Activated naive CD4-positive, alpha-beta T cell treated with anti-CD3 and anti-CD28 coated beads, Interleukin-2, amount 50 U/mL, for 72 hours (primary cell): Measurements from ENCODE around the gene CCDC43. TPM values are rescaled to one million over a fixed set of nuclear protein-coding genes. Genes with fewer than 3 reads are reported as not detected.
"Not testable (repeated sequence)": the region's sequence is repeated elsewhere in the genome, so short reads cannot be mapped to it uniquely, and the experiment has no call there.

Source experiments
- ATAC-seq, 2 donors: fragments of 150-1000 bp; cut with Tn5 transposase; 2 replicates each; pipeline ENCODE4 v1.10.0; 2021; ENCODE audit warnings: mild to moderate bottlenecking in 2 of 2, moderate library complexity in 2 of 2
- DNase-seq, 2 donors: peaks; one replicate each; pipeline ENCODE4 v3.0.0; 2021 to 2022; ENCODE audit warnings: low spot score in 2 of 2
- H3K27ac Mint-ChIP-seq, 2 donors: one replicate each; pipeline ENCODE4 v1.8.0; 2022; ENCODE audit warnings: mild to moderate bottlenecking in 2 of 2, mixed read lengths in 2 of 2
- H3K36me3 Mint-ChIP-seq, 2 donors: one replicate each; pipeline ENCODE4 v1.8.0; 2022; ENCODE audit warnings: mixed read lengths in 2 of 2
- H3K9me3 Mint-ChIP-seq, 2 donors: one replicate each; pipeline ENCODE4 v1.8.0; 2022; ENCODE audit warnings: mixed read lengths in 2 of 2
- total RNA-seq, 2 donors: library from RNA; stranded (reverse); gene quantifications; one replicate each; pipeline ENCODE4 v1.2.3, GENCODE V29; 2022

CCDC43 gene
- total RNA-seq, 2 donors from 2014 or later: 33.8 to 35.3 TPM

GRCh38 chr17:44645341-44645740 lies 44.2 kb downstream of the CCDC43 start:
- Mint-ChIP-seq H3K27ac (no peak overlapping the region), H3K36me3 (no peaks in the 10 kb centered on the region)
- DNase-seq: no peak

GRCh38 chr17:44642834-44643233 lies 46.7 kb downstream of the CCDC43 start:
- Mint-ChIP-seq H3K36me3 (no peaks in the 10 kb centered on the region), H3K9me3 (no peaks in the 10 kb centered on the region), H3K27ac (no peak overlapping the region)
- no peak for ATAC-seq
- no peak for DNase-seq

More at GRCh38 chr17:44645341-44645740, 44.2 kb downstream of the CCDC43 start:
- no peak for ATAC-seq
- no peaks in the 10 kb centered on the region for H3K9me3 Mint-ChIP-seq

- Mint-ChIP-seq H3K9me3 (no peaks in the 10 kb centered on the region), H3K27ac (no peak overlapping the region), H3K36me3 (no peaks in the 10 kb centered on the region)
- DNase-seq: no peak
- no peak for ATAC-seq
Observed at GRCh38 chr17:44637066-44637465, 52.5 kb downstream of the CCDC43 start.

- DNase-seq (no peak), ATAC-seq (no peak)
- H3K36me3 Mint-ChIP-seq: no peaks in the 10 kb centered on the region
Observed at GRCh38 chr17:44636562-44636961, 53.0 kb downstream of the CCDC43 start.

GRCh38 chr17:44634401-44634800 lies 55.2 kb downstream of the CCDC43 start:
- H3K9me3 Mint-ChIP-seq, DNase-seq, H3K27ac Mint-ChIP-seq, H3K36me3 Mint-ChIP-seq, ATAC-seq: not testable (repeated sequence)

More at GRCh38 chr17:44636562-44636961, 53.0 kb downstream of the CCDC43 start:
- no peak overlapping the region for H3K27ac Mint-ChIP-seq
- no peaks in the 10 kb centered on the region for H3K9me3 Mint-ChIP-seq

GRCh38 chr17:44633998-44634397 lies 55.6 kb downstream of the CCDC43 start:
- Mint-ChIP-seq H3K9me3 (no peaks in the 10 kb centered on the region), H3K36me3 (no peaks in the 10 kb centered on the region), H3K27ac (no peak overlapping the region)
- DNase-seq: no peak
- no peak for ATAC-seq

- Mint-ChIP-seq H3K36me3 (no peaks in the 10 kb centered on the region), H3K9me3 (no peaks in the 10 kb centered on the region), H3K27ac (no peak overlapping the region)
- ATAC-seq: no peak
- no peak for DNase-seq
Observed at GRCh38 chr17:44630703-44631102, 58.9 kb downstream of the CCDC43 start.

- DNase-seq: no peak
Observed at GRCh38 chr17:44629314-44629713, 60.3 kb downstream of the CCDC43 start.

GRCh38 chr17:44628243-44629188 lies 61.1 kb downstream of the CCDC43 start:
- Mint-ChIP-seq H3K27ac (peak overlapping the region in 1 of 2 donors; percentile 9), H3K36me3 (no peaks in the 10 kb centered on the region), H3K9me3 (no peaks in the 10 kb centered on the region)
- ATAC-seq (no peak), DNase-seq (no peak)

More at GRCh38 chr17:44629314-44629713, 60.3 kb downstream of the CCDC43 start:
- no peak overlapping the region for H3K27ac Mint-ChIP-seq
- H3K9me3 Mint-ChIP-seq: no peaks in the 10 kb centered on the region
- ATAC-seq: no peak
- H3K36me3 Mint-ChIP-seq: no peaks in the 10 kb centered on the region

GRCh38 chr17:44627513-44628242 lies 61.9 kb downstream of the CCDC43 start:
- H3K9me3 Mint-ChIP-seq: no peaks in the 10 kb centered on the region
- no peak for ATAC-seq
- no peaks in the 10 kb centered on the region for H3K36me3 Mint-ChIP-seq
- DNase-seq: no peak
- no peak overlapping the region for H3K27ac Mint-ChIP-seq

Other genes starting within 250 kb of the CCDC43 start
- 10 to 100 TPM; 39.3 to 46.2 TPM for gene GPATCH8, start 186.4 kb downstream of the CCDC43 start, total RNA-seq
- gene FZD2, start 132.3 kb downstream of the CCDC43 start, total RNA-seq: under 1 TPM in 1 of 2 donors, not detected in 1; 0.27 TPM
- under 1 TPM; 0.37 to 0.96 TPM for gene MEIOC, start 33.3 kb downstream of the CCDC43 start, total RNA-seq
- 10 to 100 TPM; 31.6 to 31.8 TPM for gene DBF4B, start 18.9 kb upstream of the CCDC43 start, total RNA-seq
- 1 to 10 TPM in 1 of 2 donors, under 1 TPM in 1; 0.25 to 1.3 TPM for gene ADAM11, start 69.2 kb upstream of the CCDC43 start, total RNA-seq
- 1 to 10 TPM; 2.5 to 6.4 TPM for gene GJC1, start 140.5 kb upstream of the CCDC43 start, total RNA-seq
- not detected for gene HIGD1B, start 158.1 kb upstream of the CCDC43 start, total RNA-seq
- 100 to 1,000 TPM in 1 of 2 donors, 10 to 100 TPM in 1; 77.8 to 186 TPM for gene EFTUD2, start 209.7 kb upstream of the CCDC43 start, total RNA-seq
- gene GFAP, start 225.7 kb upstream of the CCDC43 start, total RNA-seq: not detected